Measurements from ENCODE around the gene PPARA. TPM values are rescaled to one million over a fixed set of nuclear protein-coding genes. Genes with fewer than 3 reads are reported as not detected.

The PPARA gene
- total RNA-seq, 3 donors from 2014 or later (not counting 1 experiment from before 2014, with no cell fraction given) = 20.1 to 27.8 (median 27.0) TPM

DNA sequence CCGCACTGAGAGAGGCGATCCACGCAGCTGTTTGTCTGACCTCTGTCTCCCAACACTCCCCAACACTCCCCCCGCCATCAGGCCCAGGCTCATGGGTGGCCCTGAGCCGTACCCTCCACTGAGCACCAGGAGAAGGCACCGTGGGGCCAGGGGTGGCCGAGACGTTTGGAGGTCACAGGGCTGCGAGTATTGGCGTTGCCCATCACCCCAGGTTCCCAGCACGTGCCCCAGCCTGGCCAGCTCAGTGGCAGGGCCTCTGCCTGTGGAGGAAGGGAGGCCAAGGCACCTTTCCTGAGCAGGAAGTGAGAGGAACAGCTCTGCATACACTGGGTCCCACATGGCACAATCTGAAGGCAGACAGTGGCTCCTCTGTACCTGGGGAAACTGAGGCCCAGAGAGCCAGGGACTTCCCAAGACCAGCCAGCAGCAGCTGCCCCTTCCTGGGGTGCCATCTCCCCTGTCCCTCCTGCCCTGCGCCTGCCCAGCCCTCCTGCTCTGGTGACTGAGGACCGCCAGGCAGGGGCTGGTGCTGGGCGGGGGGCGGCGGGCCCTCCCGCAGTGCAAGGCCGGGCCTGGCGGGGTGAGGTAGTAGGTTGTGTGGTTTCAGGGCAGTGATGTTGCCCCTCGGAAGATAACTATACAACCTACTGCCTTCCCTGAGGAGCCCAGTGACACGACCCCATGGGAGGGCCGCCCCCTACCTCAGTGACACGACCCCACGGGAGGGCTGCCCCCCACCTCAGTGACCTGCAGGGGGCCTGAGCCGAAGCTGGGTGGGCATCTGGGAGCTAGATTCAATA lies 37.0 kb upstream of the PPARA start:
- TF ChIP-seq, protein P1, sequence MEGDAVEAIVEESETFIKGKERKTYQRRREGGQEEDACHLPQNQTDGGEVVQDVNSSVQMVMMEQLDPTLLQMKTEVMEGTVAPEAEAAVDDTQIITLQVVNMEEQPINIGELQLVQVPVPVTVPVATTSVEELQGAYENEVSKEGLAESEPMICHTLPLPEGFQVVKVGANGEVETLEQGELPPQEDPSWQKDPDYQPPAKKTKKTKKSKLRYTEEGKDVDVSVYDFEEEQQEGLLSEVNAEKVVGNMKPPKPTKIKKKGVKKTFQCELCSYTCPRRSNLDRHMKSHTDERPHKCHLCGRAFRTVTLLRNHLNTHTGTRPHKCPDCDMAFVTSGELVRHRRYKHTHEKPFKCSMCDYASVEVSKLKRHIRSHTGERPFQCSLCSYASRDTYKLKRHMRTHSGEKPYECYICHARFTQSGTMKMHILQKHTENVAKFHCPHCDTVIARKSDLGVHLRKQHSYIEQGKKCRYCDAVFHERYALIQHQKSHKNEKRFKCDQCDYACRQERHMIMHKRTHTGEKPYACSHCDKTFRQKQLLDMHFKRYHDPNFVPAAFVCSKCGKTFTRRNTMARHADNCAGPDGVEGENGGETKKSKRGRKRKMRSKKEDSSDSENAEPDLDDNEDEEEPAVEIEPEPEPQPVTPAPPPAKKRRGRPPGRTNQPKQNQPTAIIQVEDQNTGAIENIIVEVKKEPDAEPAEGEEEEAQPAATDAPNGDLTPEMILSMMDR (IDR thresholded peaks at IDR 0.05) = no peak
- WGBS (ENCODE audit: insufficient coverage) = 84% methylated on average over 19 of the region's 25 CpGs
- H3K27ac Mint-ChIP-seq = no peak overlapping the region
- H3K4me3 Mint-ChIP-seq = no peak overlapping the region
- Histone ChIP-seq H3K27me3 (ENCODE audit: control insufficient read depth, insufficient read depth, low read length) (no peaks in the 10 kb centered on the region), H3K4me1 (ENCODE audit: control insufficient read depth, insufficient read depth, low read length) (peaks cover 10% of the 10 kb centered on the region), H3K36me3 (ENCODE audit: control insufficient read depth, insufficient read depth, low read length) (peaks cover 2% of the 10 kb centered on the region), H3K9me3 (ENCODE audit: control insufficient read depth, insufficient read depth, low read length) (no peaks in the 10 kb centered on the region), H3K4me3 (ENCODE audit: low read length) (no peak overlapping the region), H3K27ac (ENCODE audit: low read length) (no peak overlapping the region)
- H3K9me3 Mint-ChIP-seq = no peaks in the 10 kb centered on the region
- H3K4me1 Mint-ChIP-seq = peaks cover 0 to 13% of the 10 kb centered on the region in 2 donors
- intact Hi-C loops (cut with micrococcal nuclease) = no loop called here
- ATAC-seq = no peak
- no peaks in the 10 kb centered on the region for H3K36me3 Mint-ChIP-seq
- DNase-seq = no peak
- no peaks in the 10 kb centered on the region for H3K27me3 Mint-ChIP-seq (ENCODE audit: low read depth in 2 of 2)

DNA sequence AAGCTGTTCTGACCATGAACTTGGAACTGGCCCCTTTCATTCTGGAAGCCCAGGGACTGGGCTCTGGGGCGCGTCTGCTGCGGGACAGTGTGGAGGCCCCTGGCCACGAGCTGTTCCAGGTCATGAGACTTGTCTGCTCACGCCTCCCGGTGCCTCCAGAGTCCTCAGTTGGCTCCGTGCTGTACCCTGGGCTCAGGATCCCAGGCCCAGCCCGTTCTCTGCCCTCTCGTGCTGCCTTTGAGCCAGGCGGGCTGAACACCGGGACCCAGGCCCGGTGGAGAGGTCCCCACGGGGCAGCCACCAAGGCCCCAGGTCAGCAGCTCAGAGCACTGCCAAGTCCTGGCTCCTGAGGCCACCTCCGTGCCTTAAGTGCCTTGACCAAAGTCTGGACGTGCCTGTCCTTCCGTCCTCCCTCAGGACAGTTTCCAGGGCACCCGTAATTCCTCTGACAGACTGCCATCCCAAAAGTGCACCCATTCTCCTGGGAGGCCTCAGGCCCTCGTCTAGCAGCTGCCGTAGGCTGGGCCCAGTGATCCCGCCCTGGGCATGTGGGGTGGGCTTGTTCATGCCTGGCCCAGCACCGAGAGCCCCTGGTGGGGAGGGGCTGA lies 36.3 kb upstream of the PPARA start:
- H3K36me3 ChIP-seq (ENCODE audit: control insufficient read depth, insufficient read depth, low read length) = peaks cover 2% of the 10 kb centered on the region
- H3K9me3 Mint-ChIP-seq = no peaks in the 10 kb centered on the region
- intact Hi-C loops (cut with micrococcal nuclease) = no loop called here
- H3K4me1 Mint-ChIP-seq = peaks cover 0 to 13% of the 10 kb centered on the region in 2 donors
- WGBS (ENCODE audit: insufficient coverage) = 89% methylated on average over 21 of the region's 21 CpGs
- H3K27ac Mint-ChIP-seq = no peak overlapping the region
- no peak overlapping the region for H3K4me3 Mint-ChIP-seq
- no peak overlapping the region for H3K4me3 ChIP-seq (ENCODE audit: low read length)
- no peaks in the 10 kb centered on the region for H3K27me3 Mint-ChIP-seq (ENCODE audit: low read depth in 2 of 2)
- no peak for ATAC-seq
- H3K27me3 ChIP-seq (ENCODE audit: control insufficient read depth, insufficient read depth, low read length) = no peaks in the 10 kb centered on the region
- TF ChIP-seq, protein P1 (IDR thresholded peaks at IDR 0.05) = no peak
- H3K27ac ChIP-seq (ENCODE audit: low read length) = no peak overlapping the region
- no peaks in the 10 kb centered on the region for H3K9me3 ChIP-seq (ENCODE audit: control insufficient read depth, insufficient read depth, low read length)
- no peaks in the 10 kb centered on the region for H3K36me3 Mint-ChIP-seq
- no peak for DNase-seq
- H3K4me1 ChIP-seq (ENCODE audit: control insufficient read depth, insufficient read depth, low read length) = peaks cover 10% of the 10 kb centered on the region

DNA sequence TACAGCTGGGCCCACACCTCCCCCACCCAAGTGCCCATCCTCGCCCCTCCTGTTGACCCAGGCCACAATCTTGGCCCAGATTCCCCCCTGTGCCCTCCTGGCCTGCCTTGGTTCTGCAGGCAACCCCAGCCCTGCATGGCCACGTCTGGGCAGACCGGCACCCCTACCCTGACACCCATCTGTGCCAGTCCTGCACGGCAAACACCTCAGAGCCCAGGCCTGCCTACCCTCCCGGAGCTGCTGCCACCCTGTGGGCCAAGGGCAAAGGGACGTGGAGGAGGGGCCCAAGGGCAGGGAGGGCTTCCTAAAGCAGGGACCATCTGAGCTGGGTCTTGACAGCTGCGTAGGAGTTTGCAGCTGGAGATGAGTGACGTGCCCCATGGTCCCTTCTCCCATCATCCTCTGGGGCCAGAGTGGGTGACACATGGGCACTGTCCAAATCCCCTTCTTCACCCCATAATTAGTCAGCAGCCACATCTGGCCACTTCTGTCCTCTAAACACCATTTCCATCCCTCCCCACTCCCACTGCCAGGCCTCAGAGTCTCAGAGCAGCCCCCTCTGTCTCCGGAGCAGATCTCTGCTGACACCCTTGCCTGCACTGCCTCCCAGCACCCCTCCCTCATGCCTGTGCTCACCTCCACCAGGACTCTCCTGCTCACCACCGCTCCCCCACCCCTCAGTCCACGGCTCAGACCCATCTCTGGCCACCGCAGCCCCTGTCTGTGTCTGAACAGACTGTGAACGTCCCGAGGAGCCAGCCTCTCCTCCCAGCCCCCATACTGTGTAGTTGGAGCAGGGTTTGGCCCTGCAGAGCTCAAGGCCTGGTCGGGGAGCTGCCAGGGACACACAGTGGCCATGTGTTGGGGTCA lies 35.6 kb upstream of the PPARA start:
- ATAC-seq (no peak), DNase-seq (no peak)
- H3K4me1 ChIP-seq (ENCODE audit: control insufficient read depth, insufficient read depth, low read length) = peaks cover 10% of the 10 kb centered on the region
- H3K27ac ChIP-seq (ENCODE audit: low read length) = no peak overlapping the region
- no peak overlapping the region for H3K4me3 ChIP-seq (ENCODE audit: low read length)
- H3K36me3 ChIP-seq (ENCODE audit: control insufficient read depth, insufficient read depth, low read length) = peaks cover 2% of the 10 kb centered on the region
- intact Hi-C loops (cut with micrococcal nuclease) = no loop called here
- no peak overlapping the region for H3K4me3 Mint-ChIP-seq
- no peaks in the 10 kb centered on the region for H3K27me3 Mint-ChIP-seq (ENCODE audit: low read depth in 2 of 2)
- no peaks in the 10 kb centered on the region for H3K36me3 Mint-ChIP-seq
- H3K27ac Mint-ChIP-seq = peak overlapping the region in 1 of 2 donors; percentile 9
- 68% methylated on average over 15 of the region's 15 CpGs for WGBS (ENCODE audit: insufficient coverage)
- TF ChIP-seq, protein P1 (IDR thresholded peaks at IDR 0.05) = no peak
- H3K9me3 Mint-ChIP-seq = no peaks in the 10 kb centered on the region
- no peaks in the 10 kb centered on the region for H3K9me3 ChIP-seq (ENCODE audit: control insufficient read depth, insufficient read depth, low read length)
- H3K27me3 ChIP-seq (ENCODE audit: control insufficient read depth, insufficient read depth, low read length) = no peaks in the 10 kb centered on the region
- H3K4me1 Mint-ChIP-seq = peaks cover 0 to 13% of the 10 kb centered on the region in 2 donors

Measured in natural killer cell (primary cell).